Heart left ventricle (tissue), 13 donors: ENCODE measurements around the gene ALK.

Experiments used
- POLR2A ChIP-seq, 2 donors: fragments of 450-650 bp; IDR thresholded peaks; one replicate each; pipeline ENCODE4 v1.6.1; 2017; ENCODE audit warnings: antibody characterized with exemption in 2 of 2, mild to moderate bottlenecking in 2 of 2, moderate library complexity in 2 of 2
- TF ChIP-seq, protein P1 (sequence below), 12 donors: fragments of 200-600 bp; sonication (generic) in 4 of 12; IDR thresholded peaks; one replicate each; pipeline versions ENCODE4 v1.5.0 to v1.8.0; 2018 to 2022; ENCODE audit warnings: antibody characterized with exemption in 12 of 12, mild to moderate bottlenecking in 5 of 12
- donor health status: ischemic (EF 13 %, LVEDD 7.1; RV severe dilation, severe dysfunction).
- donor health status: DM: no; HTN: yes; CAD: no.
- donor health status: DM: no; HTN: no; CAD: no.
- donor health status: ischemic (EF 25% LVEDD 6.9; RV normal size, moderate dysfunction).
- donor health status: ischemic (EF 25% LVEDD 5.7; RV mildly dilated, moderate dysfunction).
- donor health status: ischemic (EF 35%, LVEDD 5.7; RV mildly dilated, moderate dysfunction).
- donor health status: nonischemic (EF 11% LVEDD 7.7; RV severe dilation, severe dysfunction).
- donor health status: DM: yes; HTN: yes; CAD: no.
- donor health status: PGD.
- donor health status: ischemic (EF 29% LVEDD 5.4; RV normal size, mild dysfunction).
- donor health status: nonischemic (EF 23%, LVEDD 6.1; RV moderate dilation, normal function).

DNA sequence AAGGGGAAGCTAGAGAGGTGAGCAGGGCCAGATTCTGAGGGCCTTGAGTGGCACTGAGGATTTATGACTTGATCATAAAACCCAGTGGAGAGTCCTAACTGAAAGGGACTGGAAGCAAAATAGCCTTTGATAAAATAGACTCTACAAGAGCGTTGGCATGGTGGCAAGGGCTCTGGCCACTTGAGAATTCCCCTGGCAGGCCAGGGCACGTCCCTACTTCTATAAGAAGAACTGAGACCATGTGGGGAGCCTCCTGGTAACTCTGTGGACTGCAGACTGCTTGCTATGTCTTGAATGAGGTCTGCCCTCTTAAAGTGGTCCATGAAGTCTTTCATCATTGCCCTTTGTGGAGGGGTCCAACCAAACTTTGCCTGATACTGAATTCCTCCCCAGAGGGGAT, 324.8 kb downstream of the ALK start:
- TF ChIP-seq, protein P1, sequence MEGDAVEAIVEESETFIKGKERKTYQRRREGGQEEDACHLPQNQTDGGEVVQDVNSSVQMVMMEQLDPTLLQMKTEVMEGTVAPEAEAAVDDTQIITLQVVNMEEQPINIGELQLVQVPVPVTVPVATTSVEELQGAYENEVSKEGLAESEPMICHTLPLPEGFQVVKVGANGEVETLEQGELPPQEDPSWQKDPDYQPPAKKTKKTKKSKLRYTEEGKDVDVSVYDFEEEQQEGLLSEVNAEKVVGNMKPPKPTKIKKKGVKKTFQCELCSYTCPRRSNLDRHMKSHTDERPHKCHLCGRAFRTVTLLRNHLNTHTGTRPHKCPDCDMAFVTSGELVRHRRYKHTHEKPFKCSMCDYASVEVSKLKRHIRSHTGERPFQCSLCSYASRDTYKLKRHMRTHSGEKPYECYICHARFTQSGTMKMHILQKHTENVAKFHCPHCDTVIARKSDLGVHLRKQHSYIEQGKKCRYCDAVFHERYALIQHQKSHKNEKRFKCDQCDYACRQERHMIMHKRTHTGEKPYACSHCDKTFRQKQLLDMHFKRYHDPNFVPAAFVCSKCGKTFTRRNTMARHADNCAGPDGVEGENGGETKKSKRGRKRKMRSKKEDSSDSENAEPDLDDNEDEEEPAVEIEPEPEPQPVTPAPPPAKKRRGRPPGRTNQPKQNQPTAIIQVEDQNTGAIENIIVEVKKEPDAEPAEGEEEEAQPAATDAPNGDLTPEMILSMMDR (IDR thresholded peaks at IDR 0.05), result no peak
- TF ChIP-seq POLR2A (IDR thresholded peaks at IDR 0.05), result no peak
